HG02588 (cell line): Measurements from ENCODE around the gene TSC22D4.

Experiments
- ATAC-seq: cut with Tn5 transposase; IDR thresholded peaks from one replicate; pipeline ENCODE4 v1.9.1; 2021; ENCODE audit warnings: mild to moderate bottlenecking, moderate library complexity; ENCODE audit not compliant: unreplicated experiment

The TSC22D4 gene

GRCh38 chr7:100493476-100494264 lies 14.7 kb upstream of the TSC22D4 start:
- peak; percentile 47 for ATAC-seq

DNA sequence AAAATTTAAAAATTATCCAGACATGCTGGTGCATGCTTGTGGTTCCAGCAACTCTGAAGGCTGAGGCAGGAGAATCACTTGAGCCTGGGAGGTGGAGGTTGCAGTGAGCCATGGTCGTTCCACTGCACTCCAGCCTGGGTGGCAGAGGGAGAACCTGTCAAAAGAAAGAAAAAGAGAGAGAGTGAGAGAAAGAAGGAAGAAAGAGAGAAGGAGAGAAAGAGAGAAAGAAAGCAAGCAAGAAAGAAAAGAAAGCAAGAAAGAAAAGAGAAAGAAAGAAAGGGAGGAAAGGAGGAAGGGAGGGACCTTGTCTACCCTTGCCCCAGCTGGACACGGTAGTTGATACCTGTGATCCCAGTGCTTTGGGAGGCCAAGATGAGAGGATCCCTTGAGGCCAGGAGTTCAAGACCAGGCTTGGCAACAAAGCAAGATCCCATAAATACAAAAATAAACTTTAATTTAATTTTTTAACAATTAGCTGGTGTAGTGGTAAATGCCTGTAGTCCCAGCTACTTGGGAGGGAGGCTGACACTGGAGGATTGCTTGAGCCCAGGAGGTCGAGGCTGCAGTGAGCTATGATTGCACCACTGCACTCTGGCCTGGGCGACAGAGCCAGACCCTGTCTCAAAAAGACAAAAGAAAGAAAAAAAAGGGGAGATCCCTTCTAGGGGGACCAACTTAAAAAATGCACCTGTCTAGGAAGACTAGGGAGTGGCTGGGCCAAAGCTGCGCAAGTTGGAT lies 13.9 kb upstream of the TSC22D4 start:
- no peak for ATAC-seq

GRCh38 chr7:100491192-100491578 lies 12.2 kb upstream of the TSC22D4 start:
- ATAC-seq: no peak

DNA sequence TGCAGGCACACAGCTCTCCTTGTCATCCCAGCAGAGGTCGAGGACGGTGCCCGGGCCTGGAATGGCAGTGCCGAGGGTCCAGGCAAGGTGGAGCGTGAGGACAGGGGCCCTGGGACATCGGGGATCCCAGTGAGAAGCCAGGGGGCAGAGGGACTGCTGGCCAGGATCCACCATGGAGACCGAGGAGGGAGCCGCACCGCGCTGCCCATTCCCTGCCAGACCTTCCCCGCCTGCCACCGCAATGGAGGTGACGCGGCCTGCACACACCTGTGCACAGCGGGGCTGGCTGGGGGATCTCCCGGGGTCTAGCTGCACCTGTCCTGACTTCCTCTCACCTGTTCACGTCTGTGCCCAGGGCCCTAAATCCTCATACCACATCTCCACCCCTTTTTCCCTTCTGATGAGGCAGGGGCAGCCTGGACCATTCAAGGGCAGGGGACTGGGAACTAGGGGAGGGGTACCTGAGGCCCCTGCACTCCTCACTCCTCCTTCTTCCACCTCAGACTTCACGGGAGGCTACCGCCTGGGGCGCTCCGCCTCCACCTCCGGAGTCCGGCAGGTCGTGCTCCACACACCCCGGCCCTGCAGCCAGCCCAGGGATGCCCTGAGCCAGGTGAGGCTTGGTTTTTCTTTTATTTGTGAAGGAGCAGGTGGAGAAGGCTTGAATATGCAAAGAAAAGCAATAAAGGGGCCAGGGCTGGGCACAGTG lies 11.6 kb upstream of the TSC22D4 start:
- no peak for ATAC-seq

DNA sequence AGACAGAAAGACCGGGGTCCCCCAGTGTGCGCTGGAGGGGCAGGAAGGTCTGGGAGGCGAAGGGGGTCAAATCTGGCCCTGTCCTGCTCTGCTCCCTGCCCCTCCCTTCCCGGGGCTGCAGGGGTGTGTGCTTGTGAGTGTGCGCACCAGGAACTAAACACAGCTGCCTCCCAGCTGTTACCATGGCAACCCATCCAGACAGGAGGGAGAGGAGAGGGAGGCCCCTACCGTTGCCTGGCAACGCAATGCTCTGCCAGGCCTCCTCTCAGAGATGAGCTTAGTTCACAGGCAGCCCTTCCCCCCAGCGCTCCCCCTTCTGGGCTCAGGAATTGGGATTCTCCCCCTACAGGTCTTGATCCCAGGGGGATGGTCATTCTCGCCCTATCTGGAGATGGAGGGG lies 10.8 kb upstream of the TSC22D4 start:
- ATAC-seq: no peak

DNA sequence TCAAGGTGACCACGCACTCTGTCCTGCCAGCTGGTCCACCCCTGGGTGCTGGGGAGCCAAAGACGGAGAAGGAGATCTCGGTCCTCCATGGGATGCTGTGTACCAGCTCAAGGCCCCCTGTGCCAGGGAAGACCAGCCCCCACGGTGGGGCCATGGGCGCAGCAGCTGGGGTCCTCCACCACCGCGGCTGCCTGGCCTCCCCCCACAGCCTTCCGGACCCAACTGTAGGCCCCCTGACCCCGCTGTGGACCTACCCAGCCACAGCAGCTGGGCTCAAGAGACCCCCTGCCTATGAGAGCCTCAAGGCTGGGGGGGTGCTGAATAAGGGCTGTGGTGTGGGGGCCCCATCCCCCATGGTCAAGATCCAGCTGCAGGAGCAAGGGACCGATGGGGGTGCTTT lies 10.1 kb upstream of the TSC22D4 start:
- ATAC-seq: no peak

DNA sequence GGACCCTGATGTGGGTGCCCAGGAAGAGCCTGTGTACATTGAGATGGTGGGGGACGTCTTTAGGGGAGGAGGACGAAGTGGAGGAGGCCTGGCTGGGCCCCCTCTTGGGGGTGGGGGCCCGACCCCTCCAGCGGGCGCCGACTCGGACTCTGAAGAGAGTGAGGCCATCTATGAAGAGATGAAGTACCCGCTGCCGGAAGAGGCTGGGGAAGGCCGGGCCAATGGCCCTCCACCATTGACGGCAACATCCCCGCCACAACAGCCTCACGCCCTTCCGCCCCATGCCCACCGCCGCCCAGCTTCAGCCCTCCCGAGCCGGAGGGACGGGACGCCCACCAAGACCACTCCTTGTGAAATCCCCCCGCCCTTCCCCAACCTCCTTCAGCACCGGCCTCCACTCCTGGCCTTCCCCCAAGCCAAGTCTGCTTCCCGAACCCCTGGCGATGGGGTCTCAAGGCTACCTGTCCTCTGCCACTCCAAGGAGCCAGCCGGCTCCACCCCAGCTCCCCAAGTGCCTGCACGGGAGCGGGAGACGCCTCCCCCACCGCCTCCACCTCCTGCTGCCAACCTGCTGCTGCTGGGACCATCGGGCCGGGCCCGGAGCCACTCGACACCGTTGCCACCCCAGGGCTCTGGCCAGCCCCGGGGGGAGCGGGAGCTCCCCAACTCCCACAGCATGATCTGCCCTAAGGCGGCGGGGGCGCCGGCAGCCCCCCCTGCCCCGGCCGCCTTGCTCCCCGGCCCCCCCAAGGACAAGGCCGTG lies 9.5 kb upstream of the TSC22D4 start:
- no peak for ATAC-seq

- no peak for ATAC-seq
Measured at GRCh38 chr7:100486753-100487446, 7.9 kb upstream of the TSC22D4 start.

- ATAC-seq: no peak
Measured at GRCh38 chr7:100486111-100486636, 7.2 kb upstream of the TSC22D4 start.

DNA sequence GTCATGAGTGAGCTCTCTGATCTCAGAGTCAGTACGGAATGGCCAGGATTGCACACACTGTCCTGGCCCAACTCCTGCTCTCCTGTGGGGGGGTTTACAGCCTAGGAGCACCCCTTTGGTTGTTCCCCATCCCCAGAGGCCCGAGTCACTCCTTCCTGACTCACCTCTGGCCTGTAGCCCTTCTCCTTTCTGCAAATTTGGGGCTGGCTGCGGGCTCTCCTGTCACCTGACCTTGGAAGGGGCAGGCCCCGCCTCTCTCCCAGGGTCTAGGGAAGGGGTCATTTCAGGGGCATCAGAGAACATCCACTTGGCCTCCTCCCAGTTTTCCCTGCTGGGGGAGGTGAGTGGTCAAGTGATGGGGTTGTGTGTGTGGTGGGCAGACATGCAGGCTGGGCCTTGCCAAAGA lies 6.5 kb upstream of the TSC22D4 start:
- ATAC-seq: no peak

- no peak for ATAC-seq
Measured at GRCh38 chr7:100484673-100485045, 5.6 kb upstream of the TSC22D4 start.

- peak; percentile 19 for ATAC-seq
Measured at GRCh38 chr7:100483722-100484672, 5.0 kb upstream of the TSC22D4 start, which contains the start of gene NYAP1. Gene NYAP1, plus strand, starts transcription at chr7:100483927. Its CDS starts 1,385 bp downstream, at chr7:100485312.

DNA sequence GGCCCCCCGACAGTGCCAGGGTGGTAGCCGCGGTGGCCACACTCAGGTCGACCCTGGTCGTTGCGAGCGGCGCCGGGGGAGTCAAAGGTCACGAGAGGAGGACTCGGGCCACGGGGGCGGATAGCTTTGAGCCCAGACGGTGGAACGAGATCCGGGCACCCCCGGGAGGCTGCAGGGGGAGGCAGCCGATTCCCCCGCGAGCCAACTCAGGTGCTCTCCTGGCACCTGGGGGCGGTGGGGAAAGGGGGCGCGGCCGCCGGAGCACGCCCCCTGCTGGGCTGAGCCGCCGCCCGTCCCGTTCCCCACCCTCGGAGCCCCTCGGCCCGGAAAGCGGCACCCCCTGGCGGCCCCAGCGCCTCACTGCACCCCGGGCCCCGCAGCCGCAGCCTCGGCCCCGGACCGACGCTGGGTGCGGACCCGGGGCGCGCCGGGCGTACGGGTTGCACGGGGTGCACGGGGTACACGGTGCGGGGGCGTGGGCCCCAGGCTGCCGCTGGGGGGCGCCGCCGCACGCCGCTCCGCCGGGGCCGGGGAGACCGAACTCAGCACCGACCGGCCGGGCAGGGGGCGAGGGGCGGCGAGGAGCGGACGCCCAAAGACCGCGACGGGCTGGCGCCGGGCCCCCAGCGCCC lies 4.2 kb upstream of the TSC22D4 start:
- ATAC-seq: peak; percentile 41

- no peak for ATAC-seq
Measured at GRCh38 chr7:100482728-100483089, 3.7 kb upstream of the TSC22D4 start.

DNA sequence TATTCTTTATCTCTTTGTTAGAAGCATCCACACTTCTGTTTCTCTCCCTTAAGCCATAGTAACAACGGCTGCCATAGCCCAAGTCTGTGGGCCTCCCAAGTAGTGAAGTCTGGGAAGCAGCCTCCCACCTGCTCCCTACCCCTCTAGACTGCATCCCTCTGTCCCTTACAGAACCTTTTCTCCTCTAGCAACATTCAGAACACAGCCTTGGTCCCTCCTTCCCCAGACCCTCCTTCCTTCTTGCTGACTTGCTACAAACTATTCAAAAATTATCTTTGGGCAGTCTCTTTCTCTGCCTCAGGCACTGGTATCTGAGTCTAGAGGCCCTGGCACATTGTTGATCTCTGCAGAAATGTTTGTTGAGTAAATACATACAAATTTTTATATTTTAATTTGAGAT lies 2.5 kb upstream of the TSC22D4 start:
- no peak for ATAC-seq

- no peak for ATAC-seq
Measured at GRCh38 chr7:100477871-100478267, 1.1 kb downstream of the TSC22D4 start.

DNA sequence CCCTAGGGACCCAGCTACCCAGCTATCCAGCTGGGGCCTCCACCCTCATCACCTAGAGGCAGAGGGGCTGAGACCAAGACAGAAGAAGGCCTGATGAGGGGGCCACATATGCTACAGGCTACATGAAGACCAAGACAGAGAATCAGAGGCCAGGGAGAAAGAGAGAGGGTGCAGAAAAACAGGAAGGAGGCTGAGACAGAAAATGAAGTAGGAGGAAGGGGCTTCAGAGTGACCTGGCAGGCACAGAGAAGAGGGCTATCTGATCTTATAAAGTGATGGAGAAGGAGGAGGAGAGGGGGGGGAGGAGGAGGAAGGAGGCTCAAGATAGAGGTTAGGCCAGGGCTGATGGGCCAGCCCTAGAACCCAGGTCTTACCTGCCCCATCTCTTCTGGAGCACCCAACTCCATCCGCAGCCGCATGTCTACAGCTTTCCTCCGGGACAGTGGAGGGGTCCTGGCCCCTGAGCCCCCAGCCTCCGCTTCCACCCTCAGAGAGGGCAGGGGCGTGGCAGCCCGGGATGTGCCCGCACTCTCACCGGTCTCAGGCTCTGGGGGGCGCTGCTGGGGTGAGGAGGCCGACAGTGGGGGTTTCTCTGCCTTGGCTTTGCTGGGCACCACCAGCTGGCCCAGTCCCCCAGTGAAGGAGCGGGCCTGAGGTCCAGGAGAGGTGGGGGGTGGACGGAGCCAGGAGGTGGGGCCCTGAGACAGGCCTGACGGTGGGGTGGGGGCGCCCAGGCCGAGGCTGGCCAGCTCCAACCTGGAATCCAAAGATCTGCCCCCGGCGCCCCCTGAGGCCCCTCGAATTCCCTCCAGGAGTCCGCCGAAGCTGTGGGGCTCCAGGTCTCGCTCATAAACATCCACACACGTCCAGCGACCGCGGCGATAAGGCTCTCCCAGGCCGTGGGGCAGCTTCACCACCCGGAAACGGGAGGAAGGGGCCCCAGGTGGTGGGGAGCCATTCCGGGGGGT lies 1.8 kb downstream of the TSC22D4 start:
- no peak for ATAC-seq
